SK-N-SH (cell line): ENCODE results near the gene PARVA. TPM values are rescaled to one million over a fixed set of nuclear protein-coding genes. Genes with fewer than 3 reads are reported as not detected.

Experiments
- CTCF ChIA-PET: fragments of 300-600, 350-600 bp; formaldehyde crosslinking; extraction: SDS; loops from one replicate; lab custom pipeline; 2021; lab: Yijun Ruan, JAX
- POLR2A ChIA-PET: fragments of 350-600 bp; sonication (Branson Sonifier 250); formaldehyde crosslinking; extraction: SDS; loops from one replicate; lab custom pipeline; 2020; ENCODE audit warnings: antibody characterized with exemption, inconsistent platforms; lab: Yijun Ruan, JAX
- DNase-seq: peaks from one replicate; pipeline ENCODE4 v3.0.0; 2012
- H2AFZ ChIP-seq: fragments of 200-600 bp; sonication (generic); 2 replicates; pipeline ENCODE4 v1.8.1; 2016; ENCODE audit warnings: antibody characterized with exemption, mild to moderate bottlenecking, low read depth
- H3F3A ChIP-seq: fragments of 200-600 bp; sonication (generic); replicated peaks from 2 replicates; pipeline ENCODE3; 2016; ENCODE audit warnings: antibody characterized with exemption, mild to moderate bottlenecking; ENCODE audit not compliant: insufficient read depth
- H3K27ac ChIP-seq, 2 experiments: fragments of 200-500 bp in 1 of 2; fragments of 200-600 bp in 1 of 2; sonication (Bioruptor generic) in 1 of 2; sonication (generic), shearing (Covaris generic) in 1 of 2; 2 replicates each; pipeline versions ENCODE4 v1.5.1 to v1.6.1; 2014 to 2016; ENCODE audit warnings: low read depth in 2 of 2, inconsistent platforms in 1 of 2, low read length in 1 of 2, mild to moderate bottlenecking in 1 of 2, mixed read lengths in 1 of 2
- H3K27me3 ChIP-seq: fragments of 200-600 bp; sonication (generic), shearing (Covaris generic); 2 replicates; pipeline ENCODE4 v1.6.1; 2016; ENCODE audit warnings: mixed run types; ENCODE audit not compliant: insufficient read depth
- H3K36me3 ChIP-seq, 2 experiments: fragments of 200-500 bp in 1 of 2; fragments of 200-600 bp in 1 of 2; sonication (Bioruptor generic) in 1 of 2; sonication (generic) in 1 of 2; replicated peaks in 1 of 2; 2 replicates each; pipeline versions ENCODE3 to v1.5.1; 2014 to 2016; ENCODE audit warnings: low read length in 1 of 2, mild to moderate bottlenecking in 1 of 2; ENCODE audit not compliant: insufficient read depth in 2 of 2, control insufficient read depth in 1 of 2
- H3K4me1 ChIP-seq, 2 experiments: fragments of 200-500 bp in 1 of 2; fragments of 200-600 bp in 1 of 2; sonication (Bioruptor generic) in 1 of 2; sonication (generic), shearing (Covaris generic) in 1 of 2; 2 replicates each; pipeline versions ENCODE4 v1.5.1 to v1.6.1; 2014 to 2016; ENCODE audit warnings: low read depth in 1 of 2, low read length in 1 of 2, mixed run types in 1 of 2; ENCODE audit not compliant: insufficient read depth in 2 of 2, control insufficient read depth in 1 of 2
- H3K4me2 ChIP-seq: fragments of 200-600 bp; sonication (generic), shearing (Covaris generic); 2 replicates; pipeline ENCODE4 v1.6.1; 2017; ENCODE audit warnings: mixed run types
- H3K4me3 ChIP-seq, 2 experiments: fragments of 200-500 bp in 1 of 2; fragments of 200-600 bp in 1 of 2; sonication (Bioruptor generic) in 1 of 2; sonication (generic), shearing (Covaris generic) in 1 of 2; 2 replicates each; pipeline versions ENCODE4 v1.5.1 to v1.8.1; 2014 to 2016; ENCODE audit warnings: low read depth in 2 of 2, inconsistent platforms in 1 of 2, low read length in 1 of 2, mild to moderate bottlenecking in 1 of 2, mixed read lengths in 1 of 2, moderate library complexity in 1 of 2
- H3K79me2 ChIP-seq: fragments of 200-600 bp; sonication (generic); 2 replicates; pipeline ENCODE4 v1.8.1; 2017; ENCODE audit warnings: mild to moderate bottlenecking; ENCODE audit not compliant: insufficient read depth
- H3K9ac ChIP-seq: fragments of 200-600 bp; sonication (generic); 2 replicates; pipeline ENCODE4 v1.6.1; 2017; ENCODE audit warnings: mixed run types
- H3K9me2 ChIP-seq: fragments of 200-600 bp; sonication (generic); 2 replicates; pipeline ENCODE4 v1.6.1; 2017; ENCODE audit warnings: mixed run types
- H3K9me3 ChIP-seq: fragments of 200-600 bp; sonication (generic); 2 replicates; pipeline ENCODE4 v1.6.1; 2017; ENCODE audit warnings: mixed run types, mild to moderate bottlenecking, moderate library complexity
- H4K20me1 ChIP-seq: fragments of 200-600 bp; sonication (generic); 2 replicates; pipeline ENCODE4 v1.6.1; 2017; ENCODE audit warnings: mild to moderate bottlenecking, mixed run types; ENCODE audit not compliant: insufficient read depth
- EZH2phosphoT487 ChIP-seq: fragments of 200-600 bp; sonication (generic); IDR thresholded peaks from 2 replicates; pipeline ENCODE4 v1.6.1; 2017; ENCODE audit warnings: low read depth, mixed run types, mild to moderate bottlenecking, antibody characterized with exemption, moderate library complexity, borderline replicate concordance
- FOSL2 ChIP-seq: IDR thresholded peaks from 2 replicates; pipeline ENCODE4 v1.4.0; 2012; ENCODE audit warnings: low read depth, mild to moderate bottlenecking, moderate library complexity, borderline replicate concordance
- FOXM1 ChIP-seq: IDR thresholded peaks from 2 replicates; pipeline ENCODE4 v1.4.0; 2012; ENCODE audit warnings: low read depth, mild to moderate bottlenecking
- GABPA ChIP-seq: IDR thresholded peaks from 2 replicates; pipeline ENCODE4 v1.4.0; 2012; ENCODE audit warnings: low read depth, mild to moderate bottlenecking
- GATA2 ChIP-seq: sonication (generic); formaldehyde crosslinking; IDR thresholded peaks from 2 replicates; pipeline ENCODE4 v1.5.0; 2020; ENCODE audit warnings: mild to moderate bottlenecking, missing genetic modification reagents
- JUND ChIP-seq: IDR thresholded peaks from 2 replicates; pipeline ENCODE4 v1.4.0; 2012
- MAX ChIP-seq: IDR thresholded peaks from 2 replicates; pipeline ENCODE4 v1.4.0; 2012; ENCODE audit warnings: low read depth
- MXI1 ChIP-seq: IDR thresholded peaks from 2 replicates; pipeline ENCODE4 v1.6.1; 2012; ENCODE audit warnings: mild to moderate bottlenecking, low read depth, low read length, improper control_type of control experiment
- NFIC ChIP-seq: IDR thresholded peaks from 2 replicates; pipeline ENCODE4 v1.4.0; 2012; ENCODE audit warnings: borderline replicate concordance
- NRF1 ChIP-seq: IDR thresholded peaks from 2 replicates; pipeline ENCODE4 v1.6.1; 2012; ENCODE audit warnings: low read depth, mild to moderate bottlenecking, low read length
- POLR2AphosphoS5 ChIP-seq: IDR thresholded peaks from 2 replicates; pipeline ENCODE4 v1.6.1; 2012; ENCODE audit warnings: low read depth, low read length
- REST ChIP-seq: IDR thresholded peaks from 2 replicates; pipeline ENCODE4 v1.6.1; 2012; ENCODE audit warnings: mild to moderate bottlenecking, low read depth, low read length, moderate library complexity
- RXRA ChIP-seq: IDR thresholded peaks from 2 replicates; pipeline ENCODE4 v1.4.0; 2012; ENCODE audit warnings: low read depth, mild to moderate bottlenecking, borderline replicate concordance
- SIN3A ChIP-seq: IDR thresholded peaks from 2 replicates; pipeline ENCODE4 v1.6.1; 2012; ENCODE audit warnings: low read depth, mild to moderate bottlenecking, low read length, moderate library complexity, borderline replicate concordance
- TAF1 ChIP-seq: IDR thresholded peaks from 2 replicates; pipeline ENCODE4 v1.6.1; 2012; ENCODE audit warnings: low read depth, mild to moderate bottlenecking, low read length, moderate library complexity, borderline replicate concordance
- TCF12 ChIP-seq: IDR thresholded peaks from 2 replicates; pipeline ENCODE4 v1.4.0; 2012
- TEAD4 ChIP-seq: IDR thresholded peaks from 2 replicates; pipeline ENCODE4 v1.4.0; 2012; ENCODE audit warnings: mild to moderate bottlenecking, borderline replicate concordance; ENCODE audit not compliant: insufficient read depth
- USF2 ChIP-seq: fragments of 150-350 bp; IDR thresholded peaks from 2 replicates; pipeline ENCODE4 v1.6.1; 2017; ENCODE audit warnings: antibody characterized with exemption, low read length, low read depth, borderline replicate concordance
- WGBS: methylation state at CpG from one replicate; pipeline ENCODE4 v1.1.6; 2017; ENCODE audit warnings: low lambda C conversion rate; 5-methylcytosine and 5-hydroxymethylcytosine counted together
- polyA plus RNA-seq, 3 experiments: library from polyadenylated mRNA; depleted of rRNA; stranded (reverse); fragments of >200 nt; gene quantifications; 2 replicates each; pipeline ENCODE4 v1.2.3, GENCODE V29; 2012

Gene PARVA
- polyA plus RNA-seq, 1 of the 3 experiments (the other 2 are of a cell fraction), result 27.6 TPM

DNA sequence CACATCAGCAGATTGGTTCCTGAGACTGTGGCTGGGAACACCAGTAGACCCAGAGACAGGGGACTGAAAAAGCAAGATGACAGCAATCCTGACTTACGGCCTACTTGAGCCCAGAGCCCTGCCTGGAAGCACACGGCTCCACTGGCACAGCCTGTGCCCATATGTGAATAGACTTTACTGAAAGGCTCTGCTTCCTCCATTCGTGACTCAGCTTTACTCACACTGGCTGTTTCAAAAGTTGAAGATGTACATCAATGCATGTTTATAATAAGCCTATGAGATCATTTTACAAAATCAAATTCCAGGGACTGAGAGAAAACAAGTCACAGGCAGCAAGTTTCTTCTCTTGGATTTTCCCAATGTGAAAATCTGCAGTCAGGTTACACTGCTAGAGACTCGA lies 162.2 kb downstream of the PARVA start (continued):
- TF ChIP-seq USF2 (no peak), NFIC (peak; percentile 61; the same call in 1 of the 2 replicates), EZH2phosphoT487 (no peak), FOXM1 (no peak), TEAD4 (peak; percentile 79), JUND (peak; percentile 85), TCF12 (peak; percentile 95), FOSL2 (peak; percentile 94)

DNA sequence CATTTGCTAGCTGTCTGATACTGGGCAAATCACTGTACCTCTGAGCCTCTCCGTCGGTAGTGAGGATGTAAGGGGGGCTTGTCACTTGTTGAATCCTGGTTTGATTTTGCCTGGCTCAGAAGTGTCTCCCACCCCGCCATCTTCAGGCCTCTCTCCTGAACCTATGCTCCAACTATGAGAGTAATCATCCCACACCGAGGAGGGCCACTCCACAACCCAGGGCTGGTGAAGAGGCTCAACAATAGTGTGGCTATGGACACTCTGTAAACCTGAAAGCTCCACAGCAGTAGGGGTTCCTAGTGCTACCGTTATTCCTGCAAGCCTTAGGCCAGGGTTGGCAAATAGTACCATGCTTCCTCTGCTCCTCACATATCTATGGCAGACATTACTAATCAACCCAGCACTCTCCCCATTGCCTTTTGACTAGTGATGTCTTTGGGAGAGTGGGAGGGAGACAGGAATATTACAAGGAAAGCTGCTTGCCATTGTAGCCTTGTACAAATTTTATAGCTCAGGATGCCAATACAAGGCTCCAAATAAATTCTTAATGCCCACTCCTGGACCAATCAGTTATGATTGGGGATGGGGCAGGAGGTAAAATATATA lies 162.8 kb downstream of the PARVA start:
- TF ChIP-seq MXI1 (no peak), TCF12 (no peak), TAF1 (0 out of 2 replicates have a peak, but pooled peaks have one; percentile 38), MAX (0 out of 2 replicates have a peak, but pooled peaks have one; percentile 42), NFIC (no peak)
- Histone ChIP-seq H4K20me1 (no peaks in the 10 kb centered on the region), H3F3A (peaks cover 31% of the 10 kb centered on the region), H3K4me1 (peaks cover 25 to 52% of the 10 kb centered on the region in 2 experiments), H3K9ac (peak overlapping the region; percentile 59), H3K27me3 (no peaks in the 10 kb centered on the region), H3K36me3 (no peaks in the 10 kb centered on the region), H3K27ac (peak overlapping the region; percentile 83 to 93), H3K9me3 (no peaks in the 10 kb centered on the region), H3K4me2 (peak overlapping the region; percentile 38), H3K9me2 (no peaks in the 10 kb centered on the region), H2AFZ (peak overlapping the region; percentile 49), H3K79me2 (no peaks in the 10 kb centered on the region), H3K4me3 (no peak overlapping the region)
- POLR2A ChIA-PET, result no interaction called here
- CTCF ChIA-PET, result interaction anchor here (1.3 kb wide), 1 partner anchor 348 kb away, joined by 4 read pairs; no protein-coding TSS in a partner anchor
- WGBS, result 67% methylated on average over 2 of the region's 5 CpGs
- DNase-seq, result no peak

DNA sequence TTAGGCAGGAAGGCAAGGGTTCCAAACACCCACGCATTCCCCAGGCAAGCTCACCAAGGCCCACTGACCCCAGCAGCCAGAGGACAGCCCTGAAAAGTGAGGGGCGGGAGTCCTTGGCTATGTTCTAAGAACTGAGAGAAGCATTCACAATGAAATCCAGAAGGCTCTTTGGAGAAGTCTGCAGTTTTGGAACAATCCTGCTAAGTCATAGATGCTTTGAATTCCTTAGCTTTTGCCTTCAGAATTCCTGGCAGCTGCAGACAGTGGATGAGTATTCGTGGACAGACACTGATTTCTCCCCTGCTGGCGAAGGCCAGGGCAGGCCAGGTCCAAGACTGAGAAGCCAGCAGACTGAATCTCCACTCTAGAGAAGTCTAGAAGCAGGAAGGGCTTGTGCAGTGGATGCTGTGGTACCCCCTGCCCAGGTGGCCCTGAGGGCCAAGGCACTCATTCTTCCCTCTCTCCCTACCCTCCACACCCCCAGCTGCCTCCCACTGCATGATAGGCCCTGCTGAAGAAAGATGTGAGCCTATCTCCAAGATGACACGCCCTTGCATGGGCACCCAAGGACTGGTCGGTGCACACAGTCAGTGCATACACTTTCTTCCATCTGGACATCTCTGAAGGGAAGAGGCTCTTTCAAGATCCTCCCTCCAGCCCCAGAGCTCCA lies 163.7 kb downstream of the PARVA start:
- no peak for DNase-seq
- 60% methylated on average over 5 of the region's 6 CpGs for WGBS
- no peaks in the 10 kb centered on the region for H3K79me2 ChIP-seq
- no peaks in the 10 kb centered on the region for H3K9me2 ChIP-seq
- H3K9ac ChIP-seq, result peak overlapping the region; percentile 59; the same call in 1 of the 2 replicates
- ChIA-PET CTCF (no interaction called here), POLR2A (interaction anchor here (0.6 kb wide), 1 partner anchor 38 kb away, joined by 3 read pairs; no protein-coding TSS in a partner anchor)
- H4K20me1 ChIP-seq, result no peaks in the 10 kb centered on the region
- H3K27me3 ChIP-seq, result no peaks in the 10 kb centered on the region
- H3K36me3 ChIP-seq, result no peaks in the 10 kb centered on the region
- peak overlapping the region; percentile 38 for H3K4me2 ChIP-seq
- no peak overlapping the region for H3K4me3 ChIP-seq
- peaks cover 25 to 52% of the 10 kb centered on the region in 2 experiments for H3K4me1 ChIP-seq
- H3K27ac ChIP-seq, result peak overlapping the region; percentile 83 to 93
- no peak overlapping the region; the same call in 1 of the 2 replicates for H2AFZ ChIP-seq
- no peaks in the 10 kb centered on the region for H3K9me3 ChIP-seq
- H3F3A ChIP-seq, result peaks cover 31% of the 10 kb centered on the region
- TF ChIP-seq FOSL2, result peak; percentile 53; the same call in 1 of the 2 replicates
- TF ChIP-seq EZH2phosphoT487, result no peak
- TF ChIP-seq RXRA, result no peak; the same call in 1 of the 2 replicates
- no peak for TF ChIP-seq GABPA
- TF ChIP-seq USF2, result no peak
- TF ChIP-seq REST, result 0 out of 2 replicates have a peak, but pooled peaks have one; percentile 31
- no peak for TF ChIP-seq GATA2 (CRISPR knock-in tag)
- TF ChIP-seq TCF12, result peak; percentile 85
- TF ChIP-seq NRF1, result no peak
- TF ChIP-seq SIN3A, result no peak
- peak; percentile 63; the same call in 1 of the 2 replicates for TF ChIP-seq POLR2AphosphoS5
